AG08395 (cell line): ENCODE data around the gene ZNF546.
A peak's percentile ranks its signal among the peaks of the same experiment; 100 is the strongest.
"Not testable (repeated sequence)": the region's sequence is repeated elsewhere in the genome, so short reads cannot be mapped to it uniquely, and the experiment has no call there.

Source experiments
- DNase-seq: peaks from one replicate; pipeline ENCODE4 v3.0.0; 2012; ENCODE audit warnings: mixed read lengths, low spot score

Gene ZNF546

DNA sequence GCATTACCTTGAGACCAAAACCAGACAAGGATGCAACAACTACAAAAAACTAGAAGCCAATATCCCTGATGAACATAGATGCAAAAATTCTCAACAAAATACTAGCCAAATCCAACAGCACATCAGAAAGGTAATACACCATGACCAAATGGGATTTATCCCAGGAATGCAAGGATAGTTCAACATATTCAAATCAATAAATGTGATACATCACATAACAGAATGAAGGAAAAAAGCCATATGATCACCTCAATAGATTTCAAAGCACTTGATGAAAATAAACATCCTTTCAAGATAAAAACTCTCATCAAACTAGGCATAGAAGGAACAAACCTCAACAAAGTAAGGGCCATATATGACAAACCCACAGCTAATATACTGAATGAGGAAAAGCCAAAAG is 10.2 kb upstream of the ZNF546 start:
- no peak for DNase-seq

DNA sequence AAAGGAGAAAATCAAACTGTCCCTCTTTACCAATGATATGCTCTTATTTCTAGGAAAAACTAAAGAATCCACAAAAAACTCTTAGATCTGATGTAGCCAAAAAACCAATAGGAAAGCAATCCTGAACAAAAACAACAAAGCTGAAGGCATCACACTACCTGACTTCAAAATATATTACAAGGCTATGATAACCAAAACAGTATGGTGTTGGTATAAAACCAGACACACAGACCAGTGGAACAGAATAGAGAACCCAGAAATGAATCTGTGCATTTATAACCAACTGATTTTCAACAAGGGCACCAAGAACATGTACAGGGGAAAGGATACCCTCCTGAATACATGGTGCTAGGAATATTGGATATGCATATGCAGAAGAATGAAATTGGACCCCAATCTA is 9.7 kb upstream of the ZNF546 start:
- DNase-seq: no peak

DNA sequence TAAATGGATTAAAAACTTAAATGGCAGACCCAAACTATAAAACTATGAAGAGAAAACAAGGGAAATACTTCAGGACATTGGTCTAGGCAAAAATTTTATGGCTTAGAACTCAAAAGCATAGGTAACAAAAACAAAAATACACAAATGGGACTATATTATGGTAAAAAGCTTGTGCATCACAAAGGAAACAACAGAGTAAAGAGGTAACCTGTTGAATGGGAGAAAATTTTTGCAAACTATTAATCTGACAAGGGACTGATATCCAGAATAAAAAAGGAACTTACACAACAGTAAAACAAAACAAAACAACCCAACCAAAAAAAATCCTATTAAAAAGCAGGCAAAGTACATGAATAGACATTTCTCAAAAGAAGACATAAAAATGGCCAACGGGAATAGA is 9.3 kb upstream of the ZNF546 start:
- no peak for DNase-seq

GRCh38 chr19:39993605-39994004 is 3.3 kb upstream of the ZNF546 start:
- no peak for DNase-seq

- DNase-seq: no peak
These were observed 2.5 kb upstream of the ZNF546 start for GRCh38 chr19:39994361-39994760.

GRCh38 chr19:39995794-39996193 is 1.1 kb upstream of the ZNF546 start:
- DNase-seq: no peak

DNA sequence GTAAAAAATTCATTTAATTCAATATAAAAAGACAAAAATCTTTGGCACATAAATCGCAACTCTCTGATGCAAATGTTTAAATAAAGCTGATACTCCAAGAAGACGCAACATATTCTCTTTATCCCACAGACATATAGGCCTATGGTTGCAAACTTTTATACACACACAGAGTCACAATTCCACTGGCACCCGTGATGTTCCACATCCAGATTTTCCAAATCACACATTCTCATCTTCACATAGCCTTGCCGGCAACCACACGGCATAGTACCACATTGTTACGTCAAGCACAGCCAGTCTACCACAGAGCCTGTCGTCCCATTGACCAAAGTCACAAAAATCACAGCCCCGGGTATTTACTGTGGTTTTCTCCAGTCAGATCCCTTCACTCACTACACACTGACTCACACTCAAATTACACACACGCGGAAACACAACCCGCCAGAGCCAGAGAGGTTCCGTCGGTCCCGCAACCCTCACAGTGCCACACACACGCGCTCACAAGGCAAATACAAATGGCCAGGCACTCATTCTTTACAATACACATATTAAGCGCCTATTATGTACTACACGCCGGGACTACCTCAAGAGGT is 546 bp upstream of the ZNF546 start:
- DNase-seq: peak; percentile 59

- no peak for DNase-seq
These were observed 867 bp downstream of the ZNF546 start for GRCh38 chr19:39997638-39998216.

DNA sequence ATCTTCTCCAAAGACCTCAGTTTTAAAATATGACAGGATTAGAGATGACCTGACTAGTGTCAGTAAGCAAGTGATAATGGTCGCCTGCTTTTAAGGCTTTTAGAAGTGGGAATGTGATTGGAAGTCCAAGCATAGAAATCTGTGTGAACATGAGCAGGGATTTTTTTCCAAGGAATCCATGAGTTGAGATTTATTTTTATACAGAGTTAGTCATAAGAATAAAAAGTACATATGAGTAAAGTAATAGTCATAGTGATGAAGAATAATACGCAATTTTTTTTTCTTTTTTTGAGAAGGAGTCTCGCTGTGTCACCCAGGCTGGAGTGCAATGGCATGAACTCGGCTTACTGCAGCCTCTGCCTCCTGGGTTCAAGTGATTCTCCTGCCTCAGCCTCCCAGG is 1.6 kb downstream of the ZNF546 start:
- no peak for DNase-seq

DNA sequence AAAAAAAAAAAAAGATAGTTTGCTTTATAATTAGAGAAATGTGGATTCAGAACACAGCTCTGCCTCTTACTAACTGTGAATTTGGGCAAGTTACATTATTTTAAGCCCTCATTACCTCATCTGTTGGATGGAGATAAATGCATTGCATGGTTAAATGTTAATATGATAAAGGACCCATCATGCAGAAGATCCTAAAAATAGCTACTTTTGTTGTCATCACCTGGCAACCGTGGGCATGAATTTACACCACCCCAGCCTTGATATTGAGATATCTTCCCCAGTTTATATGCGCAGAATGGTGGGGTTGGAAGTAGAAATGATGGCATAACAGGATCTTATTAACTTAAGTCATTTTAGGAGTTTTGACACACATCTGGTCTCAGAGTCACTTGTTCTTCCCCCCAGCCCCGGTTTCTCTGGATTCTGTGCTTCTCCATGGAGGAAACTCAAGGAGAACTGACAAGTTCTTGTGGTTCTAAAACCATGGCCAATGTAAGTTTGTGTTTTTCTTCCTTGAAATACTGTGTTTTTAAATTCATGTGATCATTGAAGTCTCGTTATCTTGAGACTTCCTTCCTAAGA is 8.9 kb downstream of the ZNF546 start:
- DNase-seq: no peak

DNA sequence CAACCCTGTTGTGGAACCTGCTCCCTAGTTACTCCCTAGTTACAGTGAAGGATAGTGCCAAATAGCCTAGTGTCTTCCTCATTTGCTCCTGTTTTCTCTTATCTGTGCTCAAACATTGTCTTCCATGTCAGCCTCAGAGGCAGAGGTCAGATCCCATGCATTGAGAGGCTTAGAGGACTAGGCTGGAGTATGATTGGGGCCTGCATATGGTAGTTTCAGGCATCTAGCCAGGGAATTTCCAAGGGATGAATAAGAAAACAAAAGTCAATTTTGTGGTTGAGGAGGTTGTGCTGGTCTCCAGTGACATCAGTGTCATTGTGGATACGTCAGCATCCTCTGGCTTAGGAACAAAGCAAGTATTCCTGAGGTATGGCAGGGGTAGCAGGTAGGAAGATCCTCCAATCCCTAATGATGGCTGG is 9.4 kb downstream of the ZNF546 start:
- peak; percentile 73 for DNase-seq

DNA sequence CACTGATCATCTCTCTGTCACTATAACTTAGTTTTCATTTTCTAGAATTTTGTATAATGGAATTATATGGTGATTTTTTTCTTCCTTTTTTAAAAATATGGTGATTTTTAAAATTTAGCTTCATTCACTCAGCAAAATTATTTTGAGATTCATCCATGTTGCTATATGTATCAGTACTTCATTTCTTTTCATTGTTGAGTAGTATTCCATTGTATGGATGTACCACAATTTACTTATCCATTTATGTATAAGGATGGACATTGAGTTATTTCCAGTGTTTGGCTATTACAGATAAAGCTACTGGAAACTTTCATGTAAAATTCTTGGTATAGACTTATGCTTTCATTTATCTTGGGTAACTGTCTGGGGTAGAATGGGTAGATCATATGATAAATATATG is 12.8 kb downstream of the ZNF546 start:
- DNase-seq: no peak

DNA sequence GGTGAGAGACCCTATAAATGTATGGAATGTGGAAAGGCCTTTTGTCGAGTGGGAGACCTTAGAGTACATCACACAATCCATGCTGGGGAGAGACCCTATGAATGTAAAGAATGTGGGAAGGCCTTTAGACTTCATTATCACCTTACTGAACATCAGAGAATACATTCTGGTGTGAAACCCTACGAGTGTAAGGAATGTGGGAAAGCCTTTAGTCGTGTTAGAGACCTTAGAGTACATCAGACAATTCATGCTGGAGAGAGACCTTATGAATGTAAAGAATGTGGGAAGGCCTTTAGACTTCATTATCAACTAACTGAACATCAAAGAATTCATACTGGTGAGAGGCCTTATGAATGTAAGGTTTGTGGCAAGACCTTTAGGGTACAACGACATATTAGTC is 17.1 kb downstream of the ZNF546 start:
- no peak for DNase-seq

DNA sequence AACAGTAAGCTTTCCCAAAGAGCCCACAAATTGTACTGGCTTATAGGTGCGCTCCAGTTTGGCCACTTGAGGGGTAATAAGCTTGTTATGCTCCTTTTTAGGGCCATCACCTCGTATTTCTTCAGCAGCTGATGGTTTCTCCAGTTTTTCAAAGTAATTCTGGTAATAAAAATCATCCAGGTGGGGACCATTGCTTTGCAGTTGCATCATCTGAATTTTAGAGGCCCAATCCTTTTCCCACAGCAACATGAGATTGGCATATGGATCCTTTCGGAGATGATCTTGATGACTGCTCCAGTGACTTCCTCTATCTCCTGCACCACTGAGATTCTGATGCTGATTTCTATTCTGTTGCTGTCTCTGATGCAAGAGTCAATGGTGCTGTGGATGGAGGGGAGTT is 27.1 kb downstream of the ZNF546 start:
- DNase-seq: no peak

GRCh38 chr19:40025938-40026596 is 29.2 kb downstream of the ZNF546 start:
- no peak for DNase-seq

- DNase-seq: no peak
These were observed 29.7 kb downstream of the ZNF546 start for GRCh38 chr19:40026597-40026970.

DNA sequence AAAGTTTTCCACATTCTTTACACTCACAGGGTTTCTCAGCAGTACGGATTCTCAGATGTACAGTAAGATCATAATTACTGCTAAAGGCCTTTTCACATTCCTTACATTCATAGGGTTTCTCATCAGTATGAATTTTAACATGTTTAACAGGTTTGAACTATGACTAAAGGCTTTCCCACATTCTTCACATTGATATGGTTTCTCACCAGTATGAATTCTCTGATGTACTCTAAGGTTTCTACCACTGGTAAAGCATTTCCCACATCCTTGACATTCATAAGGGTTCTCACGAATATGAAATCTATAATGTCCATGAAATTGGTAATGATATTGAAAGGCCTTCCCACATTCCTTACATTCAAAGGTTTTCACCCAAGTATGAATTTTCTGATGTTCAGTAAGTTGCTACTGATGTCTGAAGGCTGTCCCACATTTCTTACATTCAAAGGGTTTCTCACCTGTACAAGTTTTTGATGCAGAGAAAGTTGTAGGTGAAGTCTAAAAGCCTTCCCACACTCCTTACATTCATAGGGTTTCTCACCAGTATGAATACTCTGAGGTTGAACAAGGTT is 37.2 kb downstream of the ZNF546 start:
- DNase-seq: no peak

- DNase-seq: no peak
These were observed 39.1 kb downstream of the ZNF546 start for GRCh38 chr19:40035996-40036395.

DNA sequence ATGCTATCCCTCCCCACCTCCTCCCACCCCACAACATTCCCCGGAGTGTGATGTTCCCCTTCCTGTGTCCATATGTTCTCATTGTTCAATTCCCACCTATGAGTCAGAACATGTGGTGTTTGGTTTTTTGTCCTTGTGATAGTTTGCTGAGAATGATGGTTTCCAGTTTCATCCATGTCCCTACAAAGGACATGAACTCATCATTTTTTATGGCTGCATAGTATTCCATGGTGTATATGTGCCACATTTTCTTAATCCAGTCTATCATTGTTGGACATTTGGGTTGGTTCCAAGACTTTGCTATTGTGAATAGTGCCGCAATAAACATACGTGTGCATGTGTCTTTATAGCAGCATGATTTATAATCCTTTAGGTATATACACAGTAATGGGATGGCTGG is 41.2 kb downstream of the ZNF546 start:
- not testable (repeated sequence) for DNase-seq

GRCh38 chr19:40041718-40042117 is 44.9 kb downstream of the ZNF546 start:
- not testable (repeated sequence) for DNase-seq

GRCh38 chr19:40053491-40053890 is 56.6 kb downstream of the ZNF546 start:
- DNase-seq: no peak

DNA sequence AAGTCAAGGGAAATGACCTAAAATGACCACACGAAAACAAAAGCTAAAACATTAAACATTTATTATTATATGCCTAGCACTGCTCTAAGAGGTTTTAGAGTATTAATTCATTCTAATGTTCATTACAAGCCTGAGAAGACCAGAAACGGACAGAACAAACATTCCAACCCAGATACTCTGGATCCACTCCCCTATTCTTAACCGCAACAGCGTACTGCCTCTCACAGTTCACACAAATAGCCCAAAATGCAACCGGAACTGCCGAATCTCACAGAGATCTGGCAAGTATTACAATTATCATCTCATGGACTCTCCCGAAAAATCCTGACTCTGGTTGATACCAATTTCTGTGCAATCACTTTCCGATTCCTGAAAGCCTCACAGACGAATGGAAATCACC is 57.8 kb downstream of the ZNF546 start:
- DNase-seq: no peak

DNA sequence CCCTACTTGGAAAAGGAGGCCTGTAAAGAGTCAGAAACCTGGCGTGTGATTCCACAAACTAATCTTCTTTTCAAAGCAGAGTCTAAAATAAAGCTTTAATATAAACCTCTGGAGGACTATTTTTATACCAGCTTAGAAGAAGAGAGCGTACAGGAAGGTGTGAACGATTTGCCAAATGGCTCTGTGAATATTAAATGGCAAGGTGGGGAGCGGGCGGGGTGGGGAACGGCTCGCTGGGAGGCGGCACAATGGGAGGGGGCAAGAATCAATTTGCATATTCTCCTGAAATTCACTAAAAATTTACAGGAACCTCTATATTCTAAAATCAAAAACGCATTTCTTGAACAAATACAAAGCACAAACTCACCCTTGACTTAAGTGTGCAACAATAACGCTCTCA is 58.2 kb downstream of the ZNF546 start:
- no peak for DNase-seq
